ENCODE results near the gene ACP4. TPM values are rescaled to one million over a fixed set of nuclear protein-coding genes. Genes with fewer than 3 reads are reported as not detected.
"Not testable (repeated sequence)": the region's sequence is repeated elsewhere in the genome, so short reads cannot be mapped to it uniquely, and the experiment has no call there.

ACP4 gene
- polyA plus RNA-seq, 4 donors = 0.03 TPM; not detected in 3

DNA sequence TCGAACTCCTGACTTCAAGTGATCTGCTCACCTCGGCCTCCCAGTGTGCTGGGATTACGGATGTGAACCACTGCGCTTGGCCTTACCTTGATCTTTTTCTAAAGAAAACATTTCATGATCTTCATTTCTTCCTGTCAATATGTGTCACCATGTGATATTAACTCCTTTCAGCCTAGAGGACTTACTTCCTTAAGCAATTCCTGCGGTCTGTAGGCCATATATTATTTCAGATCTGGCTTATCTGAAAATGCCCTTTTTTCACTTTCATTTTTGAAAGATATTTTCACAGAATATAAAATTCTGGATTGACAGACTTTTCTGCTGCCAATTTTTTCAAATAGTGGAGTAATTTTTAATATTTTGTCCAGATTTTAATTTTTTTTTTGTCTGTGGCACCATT, 21.9 kb upstream of the ACP4 start:
- no peak for DNase-seq
- WGBS, 3 donors = 50 to 65% (median 64%) methylated on average over 5 of the region's 5 CpGs
- Histone ChIP-seq H3K36me3 (ENCODE audit: control insufficient read depth in 3 of 3, insufficient read depth in 2 of 3, low read depth in 1 of 3, low read length in 3 of 3) (no peaks in the 10 kb centered on the region), H3K4me3 (ENCODE audit: low read depth in 1 of 3, low read length in 3 of 3) (no peak overlapping the region), H3K4me1 (ENCODE audit: control insufficient read depth in 3 of 3, insufficient read depth in 2 of 3, low read depth in 1 of 3, low read length in 2 of 3) (no peaks in the 10 kb centered on the region), H3K9me3 (ENCODE audit: control insufficient read depth in 2 of 2, insufficient read depth in 1 of 2, low read depth in 1 of 2, low read length in 1 of 2) (peaks cover 0 to 5% of the 10 kb centered on the region in 2 donors), H3K27ac (ENCODE audit: low read depth in 1 of 3, low read length in 2 of 3) (no peak overlapping the region), H3K27me3 (ENCODE audit: control insufficient read depth in 3 of 3, insufficient read depth in 3 of 3, low read length in 3 of 3) (no peaks in the 10 kb centered on the region)
- no peak for FAIRE-seq

GRCh38 chr19:50770164-50770563, 20.1 kb upstream of the ACP4 start, which contains the start of gene GPR32:
TSS of gene GPR32 (plus strand) at chr19:50770464. CDS start at chr19:50770601, 137 bp downstream.
- H3K4me3 ChIP-seq (ENCODE audit: low read depth in 1 of 3, low read length in 3 of 3); DNase-seq; H3K9me3 ChIP-seq (ENCODE audit: control insufficient read depth in 2 of 2, insufficient read depth in 1 of 2, low read depth in 1 of 2, low read length in 1 of 2); H3K27me3 ChIP-seq (ENCODE audit: control insufficient read depth in 3 of 3, insufficient read depth in 3 of 3, low read length in 3 of 3); H3K36me3 ChIP-seq (ENCODE audit: control insufficient read depth in 3 of 3, insufficient read depth in 2 of 3, low read depth in 1 of 3, low read length in 3 of 3); H3K4me1 ChIP-seq (ENCODE audit: control insufficient read depth in 3 of 3, insufficient read depth in 2 of 3, low read depth in 1 of 3, low read length in 2 of 3); H3K27ac ChIP-seq (ENCODE audit: low read depth in 1 of 3, low read length in 2 of 3); FAIRE-seq: not testable (repeated sequence)
- 61 to 80% (median 64%) methylated on average over 2 of the region's 2 CpGs for WGBS, 3 donors

- Histone ChIP-seq H3K27ac (ENCODE audit: low read depth in 1 of 3, low read length in 2 of 3) (no peak overlapping the region), H3K27me3 (ENCODE audit: control insufficient read depth in 3 of 3, insufficient read depth in 3 of 3, low read length in 3 of 3) (peaks cover 0 to 2% (median 0%) of the 10 kb centered on the region in 3 donors), H3K9me3 (ENCODE audit: control insufficient read depth in 2 of 2, insufficient read depth in 1 of 2, low read depth in 1 of 2, low read length in 1 of 2) (peaks cover 0 to 5% of the 10 kb centered on the region in 2 donors), H3K36me3 (ENCODE audit: control insufficient read depth in 3 of 3, insufficient read depth in 2 of 3, low read depth in 1 of 3, low read length in 3 of 3) (no peaks in the 10 kb centered on the region), H3K4me1 (ENCODE audit: control insufficient read depth in 3 of 3, insufficient read depth in 2 of 3, low read depth in 1 of 3, low read length in 2 of 3) (no peaks in the 10 kb centered on the region), H3K4me3 (ENCODE audit: low read depth in 1 of 3, low read length in 3 of 3) (no peak overlapping the region)
- DNase-seq (no peak), FAIRE-seq (no peak)
- WGBS, 3 donors = 80 to 82% (median 82%) methylated on average over 13 of the region's 13 CpGs
Measured at GRCh38 chr19:50770888-50771287, 19.3 kb upstream of the ACP4 start.

GRCh38 chr19:50772476-50772875, 17.7 kb upstream of the ACP4 start:
- Histone ChIP-seq H3K9me3 (ENCODE audit: control insufficient read depth in 2 of 2, insufficient read depth in 1 of 2, low read depth in 1 of 2, low read length in 1 of 2) (peaks cover 0 to 5% of the 10 kb centered on the region in 2 donors), H3K27me3 (ENCODE audit: control insufficient read depth in 3 of 3, insufficient read depth in 3 of 3, low read length in 3 of 3) (peaks cover 0 to 4% (median 3%) of the 10 kb centered on the region in 3 donors), H3K4me3 (ENCODE audit: low read depth in 1 of 3, low read length in 3 of 3) (no peak overlapping the region), H3K27ac (ENCODE audit: low read depth in 1 of 3, low read length in 2 of 3) (no peak overlapping the region), H3K4me1 (ENCODE audit: control insufficient read depth in 3 of 3, insufficient read depth in 2 of 3, low read depth in 1 of 3, low read length in 2 of 3) (no peaks in the 10 kb centered on the region), H3K36me3 (ENCODE audit: control insufficient read depth in 3 of 3, insufficient read depth in 2 of 3, low read depth in 1 of 3, low read length in 3 of 3) (no peaks in the 10 kb centered on the region)
- FAIRE-seq (no peak), DNase-seq (no peak)
- 45 to 56% (median 54%) methylated on average over 2 of the region's 2 CpGs for WGBS, 3 donors

GRCh38 chr19:50772912-50773311, 17.3 kb upstream of the ACP4 start:
- not testable (repeated sequence) for FAIRE-seq; H3K4me3 ChIP-seq (ENCODE audit: low read depth in 1 of 3, low read length in 3 of 3); H3K4me1 ChIP-seq (ENCODE audit: control insufficient read depth in 3 of 3, insufficient read depth in 2 of 3, low read depth in 1 of 3, low read length in 2 of 3); H3K27ac ChIP-seq (ENCODE audit: low read depth in 1 of 3, low read length in 2 of 3); H3K36me3 ChIP-seq (ENCODE audit: control insufficient read depth in 3 of 3, insufficient read depth in 2 of 3, low read depth in 1 of 3, low read length in 3 of 3); H3K9me3 ChIP-seq (ENCODE audit: control insufficient read depth in 2 of 2, insufficient read depth in 1 of 2, low read depth in 1 of 2, low read length in 1 of 2); H3K27me3 ChIP-seq (ENCODE audit: control insufficient read depth in 3 of 3, insufficient read depth in 3 of 3, low read length in 3 of 3); DNase-seq
- WGBS, 3 donors = 65 to 85% (median 69%) methylated on average over 3 of the region's 3 CpGs

DNA sequence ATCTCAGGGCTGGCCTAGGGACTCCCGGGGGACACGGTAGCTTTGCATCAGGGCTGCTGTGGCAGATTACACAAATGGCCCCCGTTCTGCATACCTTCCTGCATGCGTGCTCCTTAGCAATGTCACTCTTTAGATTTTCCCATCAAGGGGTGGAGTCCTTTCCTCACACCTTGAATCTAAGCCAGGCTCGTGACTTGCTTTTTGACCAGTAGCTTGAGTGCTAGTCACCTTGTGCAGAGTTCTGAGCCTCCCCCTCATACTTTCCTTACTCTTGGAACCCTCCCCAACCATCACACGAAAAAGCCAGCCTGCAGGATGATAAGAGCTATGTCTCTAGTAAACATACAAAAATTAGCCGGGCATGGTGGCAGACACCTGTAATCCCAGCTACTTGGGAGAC, 16.8 kb upstream of the ACP4 start:
- not testable (repeated sequence) for H3K4me3 ChIP-seq (ENCODE audit: low read depth in 1 of 3, low read length in 3 of 3); H3K9me3 ChIP-seq (ENCODE audit: control insufficient read depth in 2 of 2, insufficient read depth in 1 of 2, low read depth in 1 of 2, low read length in 1 of 2); DNase-seq; H3K36me3 ChIP-seq (ENCODE audit: control insufficient read depth in 3 of 3, insufficient read depth in 2 of 3, low read depth in 1 of 3, low read length in 3 of 3); H3K27ac ChIP-seq (ENCODE audit: low read depth in 1 of 3, low read length in 2 of 3); H3K4me1 ChIP-seq (ENCODE audit: control insufficient read depth in 3 of 3, insufficient read depth in 2 of 3, low read depth in 1 of 3, low read length in 2 of 3); FAIRE-seq
- WGBS, 3 donors = 45 to 54% (median 54%) methylated on average over 7 of the region's 7 CpGs
- H3K27me3 ChIP-seq (ENCODE audit: control insufficient read depth in 3 of 3, insufficient read depth in 3 of 3, low read length in 3 of 3) = peaks cover 0 to 12% (median 6%) of the 10 kb centered on the region in 3 donors

DNA sequence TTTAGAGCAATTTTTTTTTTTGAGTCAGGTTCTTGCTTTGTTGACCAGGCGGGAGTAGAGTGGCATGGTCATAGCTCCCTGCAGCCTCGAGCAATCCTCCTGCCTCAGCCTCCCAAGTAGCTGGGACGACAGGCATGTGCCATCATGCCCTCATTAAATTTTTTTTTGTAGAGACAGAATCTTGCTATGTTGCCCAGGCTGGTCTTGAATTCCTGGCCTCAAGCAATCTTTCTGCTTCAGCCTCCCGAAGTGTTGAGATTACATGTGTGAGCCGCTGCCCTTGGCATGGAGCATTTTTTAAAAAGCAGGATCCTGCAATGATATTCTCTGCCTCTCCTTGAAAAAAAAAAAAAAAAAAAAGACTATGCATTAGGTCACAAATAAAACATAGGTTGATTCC, 14.1 kb upstream of the ACP4 start:
- Histone ChIP-seq H3K4me1 (ENCODE audit: control insufficient read depth in 3 of 3, insufficient read depth in 2 of 3, low read depth in 1 of 3, low read length in 2 of 3) (no peaks in the 10 kb centered on the region), H3K4me3 (ENCODE audit: low read depth in 1 of 3, low read length in 3 of 3) (no peak overlapping the region), H3K36me3 (ENCODE audit: control insufficient read depth in 3 of 3, insufficient read depth in 2 of 3, low read depth in 1 of 3, low read length in 3 of 3) (no peaks in the 10 kb centered on the region), H3K27ac (ENCODE audit: low read depth in 1 of 3, low read length in 2 of 3) (no peak overlapping the region), H3K27me3 (ENCODE audit: control insufficient read depth in 3 of 3, insufficient read depth in 3 of 3, low read length in 3 of 3) (peaks cover 0 to 32% (median 13%) of the 10 kb centered on the region in 3 donors), H3K9me3 (ENCODE audit: control insufficient read depth in 2 of 2, insufficient read depth in 1 of 2, low read depth in 1 of 2, low read length in 1 of 2) (peaks cover 0 to 5% of the 10 kb centered on the region in 2 donors)
- DNase-seq (no peak), FAIRE-seq (no peak)
- 73 to 89% (median 79%) methylated on average over 5 of the region's 5 CpGs for WGBS, 3 donors

DNA sequence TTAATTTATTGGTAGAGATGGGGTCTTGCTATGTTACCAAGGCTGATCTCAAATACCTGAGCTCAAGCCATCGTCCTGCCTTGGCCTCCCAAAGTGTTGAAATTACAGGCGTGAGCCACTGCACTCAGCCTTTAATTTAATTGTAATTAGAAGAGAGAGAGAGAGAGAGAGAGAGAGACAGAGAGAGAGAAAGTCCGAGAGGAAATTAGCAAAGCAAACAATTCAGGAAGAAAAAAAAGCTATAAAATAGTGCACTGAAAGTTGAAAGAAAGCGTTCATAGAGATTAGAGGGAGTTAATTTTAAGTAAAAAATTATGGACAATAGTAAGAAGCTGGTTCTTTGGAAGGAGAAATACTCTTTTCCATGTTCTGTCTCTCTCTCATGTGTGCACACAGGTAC, 13.0 kb upstream of the ACP4 start:
- Histone ChIP-seq H3K9me3 (ENCODE audit: control insufficient read depth in 2 of 2, insufficient read depth in 1 of 2, low read depth in 1 of 2, low read length in 1 of 2) (peaks cover 0 to 5% of the 10 kb centered on the region in 2 donors), H3K36me3 (ENCODE audit: control insufficient read depth in 3 of 3, insufficient read depth in 2 of 3, low read depth in 1 of 3, low read length in 3 of 3) (no peaks in the 10 kb centered on the region), H3K27ac (ENCODE audit: low read depth in 1 of 3, low read length in 2 of 3) (no peak overlapping the region), H3K4me3 (ENCODE audit: low read depth in 1 of 3, low read length in 3 of 3) (no peak overlapping the region), H3K27me3 (ENCODE audit: control insufficient read depth in 3 of 3, insufficient read depth in 3 of 3, low read length in 3 of 3) (peaks cover 0 to 32% (median 13%) of the 10 kb centered on the region in 3 donors), H3K4me1 (ENCODE audit: control insufficient read depth in 3 of 3, insufficient read depth in 2 of 3, low read depth in 1 of 3, low read length in 2 of 3) (no peaks in the 10 kb centered on the region)
- WGBS, 3 donors = 38 to 50% (median 44%) methylated on average over 4 of the region's 4 CpGs
- DNase-seq (no peak), FAIRE-seq (no peak)

DNA sequence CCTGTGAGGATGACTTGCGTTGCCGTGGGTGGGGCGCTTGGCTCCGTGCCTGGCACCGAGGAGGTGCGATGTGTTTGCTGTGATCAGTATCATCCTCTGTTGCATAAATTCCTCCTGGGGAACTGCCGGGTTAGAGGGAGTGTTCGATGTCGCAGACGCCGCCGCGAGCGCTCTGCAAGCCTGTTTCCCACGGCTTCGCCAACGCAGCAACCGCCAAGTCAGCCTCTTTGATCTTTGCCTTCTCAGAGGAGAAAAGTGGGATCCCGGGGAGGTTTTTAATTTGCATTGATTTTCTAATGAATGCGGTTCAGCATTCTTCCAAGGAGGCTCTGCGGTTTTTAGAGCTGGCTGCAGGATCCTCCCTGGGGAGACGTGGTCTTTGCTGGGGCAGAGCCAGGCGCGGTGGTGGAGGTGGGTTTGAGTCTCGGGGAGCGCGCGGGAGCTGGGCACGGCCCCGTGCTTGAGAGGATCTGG, 12.3 kb upstream of the ACP4 start:
- no peak overlapping the region for H3K4me3 ChIP-seq (ENCODE audit: low read depth in 1 of 3, low read length in 3 of 3)
- no peaks in the 10 kb centered on the region for H3K36me3 ChIP-seq (ENCODE audit: control insufficient read depth in 3 of 3, insufficient read depth in 2 of 3, low read depth in 1 of 3, low read length in 3 of 3)
- no peak overlapping the region for H3K27ac ChIP-seq (ENCODE audit: low read depth in 1 of 3, low read length in 2 of 3)
- DNase-seq (no peak), FAIRE-seq (no peak)
- no peaks in the 10 kb centered on the region for H3K9me3 ChIP-seq (ENCODE audit: control insufficient read depth in 2 of 2, insufficient read depth in 1 of 2, low read depth in 1 of 2, low read length in 1 of 2)
- no peaks in the 10 kb centered on the region for H3K4me1 ChIP-seq (ENCODE audit: control insufficient read depth in 3 of 3, insufficient read depth in 2 of 3, low read depth in 1 of 3, low read length in 2 of 3)
- peaks cover 0 to 35% (median 13%) of the 10 kb centered on the region in 3 donors for H3K27me3 ChIP-seq (ENCODE audit: control insufficient read depth in 3 of 3, insufficient read depth in 3 of 3, low read length in 3 of 3)
- WGBS, 3 donors = 1 to 5% (median 4%) methylated on average over 30 of the region's 30 CpGs

Data from small intestine (tissue), 7 donors.